SU-DHL-6 (cell line): ENCODE measurements around the gene HEY2.

Source experiments
- H2AFZ ChIP-seq: fragments of 200-600 bp; sonication (generic); 2 replicates; pipeline ENCODE4 v1.6.1; 2014; ENCODE audit warnings: low read depth, mild to moderate bottlenecking, moderate library complexity, mixed read lengths, antibody characterized with exemption, low read length; ENCODE audit not compliant: severe bottlenecking
- H3F3A ChIP-seq: fragments of 200-600 bp; shearing (Covaris generic); 2 replicates; pipeline ENCODE4 v1.6.0; 2016; ENCODE audit warnings: antibody characterized with exemption, mild to moderate bottlenecking; ENCODE audit not compliant: insufficient read depth
- H3K27ac ChIP-seq: fragments of 200-600 bp; sonication (generic); 2 replicates; pipeline ENCODE4 v1.5.1; 2016; ENCODE audit warnings: low read depth, mild to moderate bottlenecking, low read length, moderate library complexity, mixed read lengths
- H3K27me3 ChIP-seq: fragments of 200-600 bp; sonication (generic), shearing (Covaris generic); 2 replicates; pipeline ENCODE4 v1.6.0; 2014; ENCODE audit warnings: mild to moderate bottlenecking, low read length
- H3K36me3 ChIP-seq: fragments of 200-600 bp; sonication (generic); 2 replicates; pipeline ENCODE4 v1.6.1; 2014; ENCODE audit warnings: mild to moderate bottlenecking, low read length, mixed read lengths
- H3K4me2 ChIP-seq: fragments of 300-600, 200-600 bp; shearing (Covaris generic), sonication (generic); 2 replicates; pipeline ENCODE4 v1.6.0; 2014; ENCODE audit warnings: low read length, low read depth, mild to moderate bottlenecking; ENCODE audit not compliant: poor library complexity, severe bottlenecking
- H3K4me3 ChIP-seq: fragments of 200-600 bp; sonication (generic); 2 replicates; pipeline ENCODE4 v1.5.1; 2014; ENCODE audit warnings: antibody characterized with exemption, low read length, mild to moderate bottlenecking, mixed read lengths; ENCODE audit not compliant: insufficient read depth, poor library complexity, severe bottlenecking
- H3K79me2 ChIP-seq: fragments of 200-600 bp; sonication (generic); 2 replicates; pipeline ENCODE4 v1.6.1; 2014; ENCODE audit warnings: mild to moderate bottlenecking, low read length, moderate library complexity; ENCODE audit not compliant: insufficient read depth
- H3K9ac ChIP-seq: fragments of 200-600 bp; sonication (generic); 2 replicates; pipeline ENCODE4 v1.7.0; 2014; ENCODE audit warnings: mild to moderate bottlenecking, low read length
- H3K9me2 ChIP-seq: fragments of 200-600 bp; sonication (generic); replicated peaks from 2 replicates; pipeline ENCODE4 v1.6.1; 2014; ENCODE audit warnings: low read length; ENCODE audit not compliant: insufficient read depth
- H3K9me3 ChIP-seq: fragments of 200-600 bp; sonication (generic); 2 replicates; pipeline ENCODE4 v1.6.1; 2014; ENCODE audit warnings: low read length, mixed read lengths; ENCODE audit not compliant: insufficient read depth
- H4K20me1 ChIP-seq: fragments of 200-600 bp; sonication (generic); 2 replicates; pipeline ENCODE4 v1.6.1; 2014; ENCODE audit warnings: low read depth, mild to moderate bottlenecking, antibody characterized with exemption, low read length, moderate library complexity, mixed read lengths
- EZH2phosphoT487 ChIP-seq: fragments of 200-600 bp; sonication (generic), shearing (Covaris generic); conservative IDR thresholded peaks from 2 replicates; pipeline ENCODE4 v1.6.1; 2018; ENCODE audit warnings: mild to moderate bottlenecking, antibody characterized with exemption, low read length, moderate library complexity, mixed read lengths
- TF ChIP-seq, protein P1 (sequence below): fragments of 200-600 bp; sonication (generic); IDR thresholded peaks from one replicate; pipeline ENCODE4 v1.5.1; 2017; ENCODE audit warnings: antibody characterized with exemption, mild to moderate bottlenecking, low read length, moderate library complexity; ENCODE audit not compliant: insufficient read depth, poor library complexity, severe bottlenecking

The HEY2 gene

DNA sequence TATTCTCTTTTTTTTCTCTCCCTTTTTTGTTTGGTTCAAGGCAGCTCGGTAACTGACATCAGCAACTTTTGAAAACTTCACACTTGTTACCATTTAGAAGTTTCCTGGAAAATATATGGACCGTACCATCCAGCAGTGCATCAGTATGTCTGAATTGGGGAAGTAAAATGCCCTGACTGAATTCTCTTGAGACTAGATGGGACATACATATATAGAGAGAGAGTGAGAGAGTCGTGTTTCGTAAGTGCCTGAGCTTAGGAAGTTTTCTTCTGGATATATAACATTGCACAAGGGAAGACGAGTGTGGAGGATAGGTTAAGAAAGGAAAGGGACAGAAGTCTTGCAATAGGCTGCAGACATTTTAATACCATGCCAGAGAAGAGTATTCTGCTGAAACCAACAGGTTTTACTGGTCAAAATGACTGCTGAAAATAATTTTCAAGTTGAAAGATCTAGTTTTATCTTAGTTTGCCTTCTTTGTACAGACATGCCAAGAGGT lies 10.6 kb downstream of the HEY2 start:
- Histone ChIP-seq H2AFZ (no peak overlapping the region), H3K9me2 (no peaks in the 10 kb centered on the region), H3K4me3 (no peak overlapping the region), H3K79me2 (no peaks in the 10 kb centered on the region), H3K27ac (no peak overlapping the region), H3K4me2 (no peak overlapping the region), H3K36me3 (no peaks in the 10 kb centered on the region), H4K20me1 (no peaks in the 10 kb centered on the region), H3K27me3 (no peaks in the 10 kb centered on the region), H3F3A (no peaks in the 10 kb centered on the region), H3K9me3 (no peaks in the 10 kb centered on the region), H3K9ac (no peak overlapping the region)
- TF ChIP-seq, protein P1, sequence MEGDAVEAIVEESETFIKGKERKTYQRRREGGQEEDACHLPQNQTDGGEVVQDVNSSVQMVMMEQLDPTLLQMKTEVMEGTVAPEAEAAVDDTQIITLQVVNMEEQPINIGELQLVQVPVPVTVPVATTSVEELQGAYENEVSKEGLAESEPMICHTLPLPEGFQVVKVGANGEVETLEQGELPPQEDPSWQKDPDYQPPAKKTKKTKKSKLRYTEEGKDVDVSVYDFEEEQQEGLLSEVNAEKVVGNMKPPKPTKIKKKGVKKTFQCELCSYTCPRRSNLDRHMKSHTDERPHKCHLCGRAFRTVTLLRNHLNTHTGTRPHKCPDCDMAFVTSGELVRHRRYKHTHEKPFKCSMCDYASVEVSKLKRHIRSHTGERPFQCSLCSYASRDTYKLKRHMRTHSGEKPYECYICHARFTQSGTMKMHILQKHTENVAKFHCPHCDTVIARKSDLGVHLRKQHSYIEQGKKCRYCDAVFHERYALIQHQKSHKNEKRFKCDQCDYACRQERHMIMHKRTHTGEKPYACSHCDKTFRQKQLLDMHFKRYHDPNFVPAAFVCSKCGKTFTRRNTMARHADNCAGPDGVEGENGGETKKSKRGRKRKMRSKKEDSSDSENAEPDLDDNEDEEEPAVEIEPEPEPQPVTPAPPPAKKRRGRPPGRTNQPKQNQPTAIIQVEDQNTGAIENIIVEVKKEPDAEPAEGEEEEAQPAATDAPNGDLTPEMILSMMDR, result no peak
- TF ChIP-seq EZH2phosphoT487, result no peak

DNA sequence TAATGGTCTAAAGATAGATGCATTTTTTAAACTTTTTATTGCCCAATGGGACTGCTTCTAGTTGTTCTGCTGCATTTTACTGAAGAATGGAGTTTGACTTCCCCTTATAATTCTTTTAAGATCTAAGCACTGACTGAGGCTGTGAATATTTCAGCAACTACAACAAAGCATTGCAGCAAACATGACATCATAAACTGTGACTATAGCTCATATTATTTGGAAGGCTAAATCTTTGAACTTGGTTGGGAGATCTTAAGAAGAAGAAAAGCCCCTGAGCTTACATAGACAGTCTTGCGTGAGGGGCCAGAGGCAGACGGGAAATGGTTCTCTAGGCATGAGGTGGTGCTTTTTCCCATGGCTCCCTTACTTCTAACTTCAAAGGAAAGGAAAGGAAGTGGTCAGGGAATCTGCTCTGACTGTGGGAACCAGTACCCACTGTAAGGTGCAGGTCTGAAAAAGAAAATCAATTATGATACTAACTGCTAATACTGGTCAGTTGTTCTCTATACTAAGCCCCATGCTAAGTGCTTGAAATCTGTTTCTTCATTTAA lies 14.8 kb downstream of the HEY2 start:
- Histone ChIP-seq H3K27me3 (no peaks in the 10 kb centered on the region), H3K4me2 (no peak overlapping the region)

DNA sequence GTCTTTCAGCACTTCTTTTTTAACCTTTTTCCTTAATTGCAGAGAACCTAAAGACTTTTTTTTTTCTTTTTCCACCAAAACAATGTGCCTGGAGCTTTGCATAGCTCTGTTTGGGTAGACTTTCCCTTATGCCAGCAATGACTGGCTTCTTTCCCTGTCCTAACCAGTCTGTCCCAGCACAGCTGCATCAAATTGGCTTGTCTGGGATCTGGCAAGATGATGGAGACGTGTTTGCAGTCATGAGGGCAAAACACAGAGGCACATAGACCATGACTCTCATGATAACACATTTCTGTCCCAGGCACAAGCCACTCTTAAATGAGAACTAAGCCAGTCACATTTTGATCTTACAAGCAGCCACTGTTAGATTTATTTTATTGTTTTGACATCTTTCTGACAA lies 16.5 kb downstream of the HEY2 start:
- no peaks in the 10 kb centered on the region for H3K79me2 ChIP-seq
- no peak overlapping the region for H3K9ac ChIP-seq
- no peak overlapping the region for H2AFZ ChIP-seq
- H4K20me1 ChIP-seq, result no peaks in the 10 kb centered on the region
- no peaks in the 10 kb centered on the region for H3K9me2 ChIP-seq
- H3K4me2 ChIP-seq, result no peak overlapping the region
- no peak overlapping the region for H3K27ac ChIP-seq
- no peak overlapping the region for H3K4me3 ChIP-seq
- TF ChIP-seq, protein P1, result no peak
- TF ChIP-seq EZH2phosphoT487, result no peak
- H3K9me3 ChIP-seq, result no peaks in the 10 kb centered on the region
- no peaks in the 10 kb centered on the region for H3K36me3 ChIP-seq
- H3F3A ChIP-seq, result no peaks in the 10 kb centered on the region
- H3K27me3 ChIP-seq, result no peaks in the 10 kb centered on the region

More for the DNA sequence above, 14.8 kb downstream of the HEY2 start:
- no peaks in the 10 kb centered on the region for H3K79me2 ChIP-seq
- no peaks in the 10 kb centered on the region for H3K9me3 ChIP-seq
- no peak overlapping the region for H3K4me3 ChIP-seq
- H3K9ac ChIP-seq, result no peak overlapping the region
- H2AFZ ChIP-seq, result no peak overlapping the region
- no peak for TF ChIP-seq EZH2phosphoT487
- TF ChIP-seq, protein P1, result no peak
- no peaks in the 10 kb centered on the region for H3F3A ChIP-seq
- no peaks in the 10 kb centered on the region for H3K36me3 ChIP-seq
- H3K9me2 ChIP-seq, result no peaks in the 10 kb centered on the region
- no peaks in the 10 kb centered on the region for H4K20me1 ChIP-seq
- H3K27ac ChIP-seq, result no peak overlapping the region
